CD14-positive monocyte (primary cell): ENCODE data around the gene MSANTD1. TPM values are rescaled to one million over a fixed set of nuclear protein-coding genes. Genes with fewer than 3 reads are reported as not detected.

Experiments used
- DNase-seq, 3 donors: peaks; one replicate each; pipeline ENCODE4 v3.0.0-alpha.2; 2011 to 2022
- H2AFZ ChIP-seq: 2 replicates; pipeline ENCODE4 v1.6.0; 2012; ENCODE audit warnings: mild to moderate bottlenecking, low read depth, low read length, inconsistent platforms; ENCODE audit not compliant: insufficient read depth, poor library complexity, severe bottlenecking
- H3K27ac ChIP-seq, 2 donors: 1 replicate in 1 of 2; 2 replicates in 1 of 2; pipeline ENCODE4 v1.5.1; 2012 to 2013; ENCODE audit warnings: low read length in 2 of 2, control low read depth in 1 of 2, inconsistent platforms in 1 of 2, low read depth in 1 of 2, mild to moderate bottlenecking in 1 of 2
- H3K27me3 ChIP-seq, 2 donors: one replicate each; pipeline versions ENCODE4 v1.6.0 to v1.6.1; 2011 to 2013; ENCODE audit warnings: low read length in 2 of 2; ENCODE audit not compliant: control insufficient read depth in 2 of 2, insufficient read depth in 2 of 2
- H3K36me3 ChIP-seq, 2 donors: replicated peaks in 1 of 2; 1 replicate in 1 of 2; 2 replicates in 1 of 2; pipeline versions ENCODE4 v1.5.1 to v1.6.1; 2012 to 2013; ENCODE audit warnings: low read length in 2 of 2, control low read depth in 1 of 2, inconsistent platforms in 1 of 2, mild to moderate bottlenecking in 1 of 2; ENCODE audit not compliant: insufficient read depth in 2 of 2, control insufficient read depth in 1 of 2
- H3K4me1 ChIP-seq, 2 donors: 1 replicate in 1 of 2; 2 replicates in 1 of 2; pipeline versions ENCODE4 v1.5.1 to v1.6.1; 2012 to 2013; ENCODE audit warnings: low read length in 2 of 2, control low read depth in 1 of 2, inconsistent platforms in 1 of 2, mild to moderate bottlenecking in 1 of 2, moderate library complexity in 1 of 2; ENCODE audit not compliant: insufficient read depth in 2 of 2, control insufficient read depth in 1 of 2
- H3K4me2 ChIP-seq: replicated peaks from 2 replicates; pipeline ENCODE3; 2012; ENCODE audit warnings: low read length, moderate library complexity, mild to moderate bottlenecking; ENCODE audit not compliant: poor library complexity, severe bottlenecking; ENCODE audit errors: extremely low read depth
- H3K4me3 ChIP-seq, 3 experiments: fragments of 200-600 bp in 1 of 3; sonication (generic) in 1 of 3; replicated peaks in 1 of 3; 1 replicate in 2 of 3; 2 replicates in 1 of 3; pipeline ENCODE4 v1.5.1; 2011 to 2013; ENCODE audit warnings: low read length in 3 of 3, mild to moderate bottlenecking in 3 of 3, control low read depth in 2 of 3, low read depth in 2 of 3, inconsistent platforms in 1 of 3, moderate library complexity in 1 of 3
- H3K79me2 ChIP-seq: 2 replicates; pipeline ENCODE4 v1.6.0; 2012; ENCODE audit warnings: mild to moderate bottlenecking, control low read depth, inconsistent platforms, low read length, moderate library complexity; ENCODE audit not compliant: insufficient read depth
- H3K9ac ChIP-seq: 2 replicates; pipeline ENCODE4 v1.6.0; 2017; ENCODE audit warnings: low read length, mild to moderate bottlenecking; ENCODE audit not compliant: insufficient read depth, poor library complexity, severe bottlenecking
- H3K9me3 ChIP-seq, 2 donors: replicated peaks in 1 of 2; 1 replicate in 1 of 2; 2 replicates in 1 of 2; pipeline versions ENCODE4 v1.5.1 to v1.6.1; 2012 to 2013; ENCODE audit warnings: low read length in 2 of 2, control low read depth in 1 of 2; ENCODE audit not compliant: control insufficient read depth in 1 of 2, insufficient read depth in 1 of 2
- H4K20me1 ChIP-seq: 2 replicates; pipeline ENCODE4 v1.6.0; 2012; ENCODE audit warnings: mild to moderate bottlenecking, low read length, control low read depth, moderate library complexity; ENCODE audit not compliant: insufficient read depth
- H3K27ac Mint-ChIP-seq, 7 donors: one replicate each; pipeline ENCODE4 v1.8.0; 2020; ENCODE audit warnings: mild to moderate bottlenecking in 7 of 7, mixed read lengths in 7 of 7, moderate library complexity in 6 of 7, inconsistent platforms in 2 of 7
- H3K27me3 Mint-ChIP-seq, 3 donors: one replicate each; pipeline ENCODE4 v1.8.0; 2021 to 2022; ENCODE audit warnings: low read depth in 3 of 3, mild to moderate bottlenecking in 3 of 3, mixed read lengths in 3 of 3, moderate library complexity in 3 of 3, inconsistent platforms in 1 of 3
- H3K36me3 Mint-ChIP-seq, 2 donors: one replicate each; pipeline ENCODE4 v1.8.0; 2020; ENCODE audit warnings: mixed read lengths in 2 of 2, inconsistent platforms in 1 of 2, mild to moderate bottlenecking in 1 of 2
- H3K4me1 Mint-ChIP-seq: one replicate; pipeline ENCODE4 v1.8.0; 2020; ENCODE audit warnings: mild to moderate bottlenecking, mixed read lengths
- H3K4me3 Mint-ChIP-seq, 2 donors: one replicate each; pipeline ENCODE4 v1.8.0; 2020; ENCODE audit warnings: mild to moderate bottlenecking in 2 of 2, mixed read lengths in 2 of 2, moderate library complexity in 1 of 2
- H3K9me3 Mint-ChIP-seq, 7 donors: one replicate each; pipeline ENCODE4 v1.8.0; 2020 to 2022; ENCODE audit warnings: mixed read lengths in 7 of 7, mild to moderate bottlenecking in 6 of 7, moderate library complexity in 6 of 7, inconsistent platforms in 2 of 7
- CTCF ChIP-seq: fragments of 200-600 bp; IDR thresholded peaks from one replicate; pipeline ENCODE4 v1.8.0; 2022; ENCODE audit warnings: antibody characterized with exemption, mild to moderate bottlenecking
- WGBS: methylation state at CpG from one replicate; pipeline ENCODE4 v1.1.5; 2013; ENCODE audit warnings: missing lambda C conversion rate; ENCODE audit not compliant: insufficient coverage; 5-methylcytosine and 5-hydroxymethylcytosine counted together
- intact Hi-C, 2 donors: fragments of 100-400 bp; cut with micrococcal nuclease; formaldehyde crosslinking; loops; one replicate each; pipeline versions ENCODE4 v1.15.0 to v1.15.1; 2023
- polyA plus RNA-seq, 3 donors: library from polyadenylated mRNA; depleted of rRNA in 1 of 3; unstranded in 2 of 3; stranded (reverse) in 1 of 3; fragments of 300-500 nt in 2 of 3; fragments of >200 nt in 1 of 3; fragmentation: Illumina TruSeq in 2 of 3; gene quantifications; 1 replicate in 2 of 3; 2 replicates in 1 of 3; pipeline ENCODE4 v1.2.3, GENCODE V29; 2012 to 2021

Gene MSANTD1
- polyA plus RNA-seq, 3 donors, result 0.52 TPM; not detected in 2

GRCh38 chr4:3267576-3268394 is 18.8 kb downstream of the MSANTD1 start:
- Histone ChIP-seq H4K20me1 (no peaks in the 10 kb centered on the region), H3K27me3 (no peaks in the 10 kb centered on the region), H2AFZ (no peak overlapping the region), H3K9me3 (no peaks in the 10 kb centered on the region), H3K27ac (no peak overlapping the region), H3K4me2 (no peak overlapping the region), H3K79me2 (no peaks in the 10 kb centered on the region), H3K4me3 (no peak overlapping the region), H3K4me1 (no peaks in the 10 kb centered on the region), H3K9ac (no peak overlapping the region), H3K36me3 (no peaks in the 10 kb centered on the region)
- Mint-ChIP-seq H3K9me3 (peaks cover 0 to 3% (median 0%) of the 10 kb centered on the region in 7 donors), H3K4me3 (no peak overlapping the region), H3K36me3 (no peaks in the 10 kb centered on the region), H3K27ac (no peak overlapping the region), H3K27me3 (peaks cover 0 to 8% (median 3%) of the 10 kb centered on the region in 3 donors), H3K4me1 (no peaks in the 10 kb centered on the region)
- no peak for TF ChIP-seq CTCF
- no peak for DNase-seq
- intact Hi-C loops, result no loop called here
- 90% methylated on average over 13 of the region's 18 CpGs for WGBS

- H3K36me3 ChIP-seq, result no peaks in the 10 kb centered on the region
- no peak overlapping the region for H3K9ac ChIP-seq
- TF ChIP-seq CTCF, result no peak
- no peaks in the 10 kb centered on the region for H3K27me3 ChIP-seq
- H3K27me3 Mint-ChIP-seq, result peaks cover 0 to 8% (median 1%) of the 10 kb centered on the region in 3 donors
- H3K4me1 Mint-ChIP-seq, result no peaks in the 10 kb centered on the region
- no peak overlapping the region for H2AFZ ChIP-seq
- H3K36me3 Mint-ChIP-seq, result no peaks in the 10 kb centered on the region
- no peaks in the 10 kb centered on the region for H3K9me3 ChIP-seq
- H3K4me1 ChIP-seq, result no peaks in the 10 kb centered on the region
- H3K4me3 Mint-ChIP-seq, result no peak overlapping the region
- no peaks in the 10 kb centered on the region for H3K79me2 ChIP-seq
- no peak overlapping the region for H3K27ac Mint-ChIP-seq
- no peak overlapping the region for H3K27ac ChIP-seq
- WGBS, result 93% methylated on average over 12 of the region's 17 CpGs
- DNase-seq, result no peak
- H3K4me2 ChIP-seq, result no peak overlapping the region
- H4K20me1 ChIP-seq, result no peaks in the 10 kb centered on the region
- intact Hi-C loops, result no loop called here
- peaks cover 0 to 8% (median 1%) of the 10 kb centered on the region in 7 donors for H3K9me3 Mint-ChIP-seq
- no peak overlapping the region for H3K4me3 ChIP-seq
These were observed 19.6 kb downstream of the MSANTD1 start for GRCh38 chr4:3268395-3269104.
